Chondrocyte (in vitro differentiated cells): ENCODE data around the gene OR6J1. TPM values are rescaled to one million over a fixed set of nuclear protein-coding genes. Genes with fewer than 3 reads are reported as not detected.
A peak's percentile ranks its signal among the peaks of the same experiment; 100 is the strongest.

Experiments
- DNase-seq: peaks from one replicate; pipeline ENCODE4 v3.0.0; 2021; ENCODE audit warnings: mixed read lengths, low spot score
- H3K27ac Mint-ChIP-seq: one replicate; pipeline ENCODE4 v1.8.0; 2021; ENCODE audit warnings: mild to moderate bottlenecking, moderate library complexity, mixed read lengths; ENCODE audit not compliant: unreplicated experiment
- H3K27me3 Mint-ChIP-seq: 2 replicates; pipeline ENCODE4 v1.8.0; 2021; ENCODE audit warnings: low read depth, mixed read lengths
- H3K36me3 Mint-ChIP-seq: 2 replicates; pipeline ENCODE4 v1.8.0; 2021; ENCODE audit warnings: low read depth, mixed read lengths
- H3K4me1 Mint-ChIP-seq: 2 replicates; pipeline ENCODE4 v1.8.0; 2021; ENCODE audit warnings: low read depth, mild to moderate bottlenecking, mixed read lengths
- H3K4me3 Mint-ChIP-seq: one replicate; pipeline ENCODE4 v1.8.0; 2021; ENCODE audit warnings: mild to moderate bottlenecking, moderate library complexity, mixed read lengths; ENCODE audit not compliant: unreplicated experiment
- H3K9me3 Mint-ChIP-seq: 2 replicates; pipeline ENCODE4 v1.8.0; 2021; ENCODE audit warnings: low read depth, mixed read lengths
- CTCF ChIP-seq: fragments of 200-600 bp; sonication (generic); IDR thresholded peaks from 2 replicates; pipeline ENCODE4 v1.5.0; 2021; ENCODE audit warnings: antibody characterized with exemption, mild to moderate bottlenecking, moderate library complexity
- total RNA-seq: library from RNA; stranded (reverse); gene quantifications from 3 replicates; pipeline ENCODE4 v1.2.1, GENCODE V29; 2021

The OR6J1 gene
- total RNA-seq, 1 donor from 2014 or later = not detected

GRCh38 chr14:22596354-22596879 lies 47.7 kb downstream of the OR6J1 start:
- peaks cover 33% of the 10 kb centered on the region for H3K4me1 Mint-ChIP-seq
- H3K9me3 Mint-ChIP-seq = no peaks in the 10 kb centered on the region
- TF ChIP-seq CTCF = no peak
- H3K27ac Mint-ChIP-seq = no peak overlapping the region
- no peak for DNase-seq
- no peaks in the 10 kb centered on the region for H3K36me3 Mint-ChIP-seq
- H3K4me3 Mint-ChIP-seq = no peak overlapping the region
- H3K27me3 Mint-ChIP-seq = peaks cover 4% of the 10 kb centered on the region

GRCh38 chr14:22594156-22594716 lies 49.9 kb downstream of the OR6J1 start:
- peaks cover 4% of the 10 kb centered on the region for H3K27me3 Mint-ChIP-seq
- DNase-seq = no peak
- no peaks in the 10 kb centered on the region for H3K36me3 Mint-ChIP-seq
- no peak overlapping the region for H3K4me3 Mint-ChIP-seq
- H3K4me1 Mint-ChIP-seq = peaks cover 25% of the 10 kb centered on the region
- no peak overlapping the region for H3K27ac Mint-ChIP-seq
- no peak for TF ChIP-seq CTCF
- H3K9me3 Mint-ChIP-seq = no peaks in the 10 kb centered on the region

GRCh38 chr14:22593601-22594000 lies 50.6 kb downstream of the OR6J1 start:
- peaks cover 19% of the 10 kb centered on the region for H3K4me1 Mint-ChIP-seq
- no peak overlapping the region for H3K4me3 Mint-ChIP-seq
- H3K36me3 Mint-ChIP-seq = no peaks in the 10 kb centered on the region
- TF ChIP-seq CTCF = no peak
- no peak overlapping the region for H3K27ac Mint-ChIP-seq
- peaks cover 4% of the 10 kb centered on the region for H3K27me3 Mint-ChIP-seq
- H3K9me3 Mint-ChIP-seq = no peaks in the 10 kb centered on the region
- DNase-seq = no peak

- Mint-ChIP-seq H3K9me3 (no peaks in the 10 kb centered on the region), H3K4me1 (peaks cover 17% of the 10 kb centered on the region), H3K27ac (no peak overlapping the region), H3K36me3 (no peaks in the 10 kb centered on the region), H3K27me3 (peaks cover 4% of the 10 kb centered on the region), H3K4me3 (no peak overlapping the region)
- TF ChIP-seq CTCF = no peak
- DNase-seq = no peak
These were observed 51.0 kb downstream of the OR6J1 start for GRCh38 chr14:22593189-22593588.

- Mint-ChIP-seq H3K36me3 (peaks cover 5% of the 10 kb centered on the region), H3K4me1 (peaks cover 48% of the 10 kb centered on the region), H3K27ac (peak within 1 kb of the TSS; percentile 98), H3K4me3 (peak within 1 kb of the TSS; percentile 81), H3K9me3 (no peaks in the 10 kb centered on the region), H3K27me3 (peaks cover 2% of the 10 kb centered on the region)
- TF ChIP-seq CTCF = no peak
- DNase-seq = peak; percentile 98
These were observed 54.9 kb downstream of the OR6J1 start, which contains the start of gene DAD1 for GRCh38 chr14:22589096-22589839. Gene DAD1 (minus strand): TSS chr14:22589224. CDS start chr14:22589157, 67 bp downstream.
